ENCODE measurements around the gene BBC3. TPM values are rescaled to one million over a fixed set of nuclear protein-coding genes. Genes with fewer than 3 reads are reported as not detected.
"Not testable (repeated sequence)": the region's sequence is repeated elsewhere in the genome, so short reads cannot be mapped to it uniquely, and the experiment has no call there.

Gene BBC3
- total RNA-seq, 1 experiment from 2014 or later, result 3.3 TPM

GRCh38 chr19:47258434-47258833, 27.4 kb upstream of the BBC3 start:
- no peak for DNase-seq (ENCODE audit: low spot score)

GRCh38 chr19:47257411-47258169, 26.6 kb upstream of the BBC3 start:
- DNase-seq (ENCODE audit: low spot score), result no peak

- DNase-seq (ENCODE audit: low spot score), result peak; percentile 97
These were observed 25.9 kb upstream of the BBC3 start for GRCh38 chr19:47256693-47257410.

- DNase-seq (ENCODE audit: low spot score), result peak; percentile 98
These were observed 25.1 kb upstream of the BBC3 start, which contains the start of gene CCDC9 for GRCh38 chr19:47255879-47256692. Gene CCDC9 (plus strand): TSS chr19:47256525. CDS start chr19:47258401, 1,876 bp downstream.

- no peak for DNase-seq (ENCODE audit: low spot score)
These were observed 23.0 kb upstream of the BBC3 start for GRCh38 chr19:47253970-47254369.

GRCh38 chr19:47253467-47253881, 22.5 kb upstream of the BBC3 start:
- DNase-seq (ENCODE audit: low spot score), result peak; percentile 85

GRCh38 chr19:47253016-47253415, 22.0 kb upstream of the BBC3 start:
- not testable (repeated sequence) for DNase-seq (ENCODE audit: low spot score)

GRCh38 chr19:47247308-47247990, 16.4 kb upstream of the BBC3 start:
- peak; percentile 72 for DNase-seq (ENCODE audit: low spot score)

- DNase-seq (ENCODE audit: low spot score), result peak; percentile 96
These were observed 13.0 kb upstream of the BBC3 start for GRCh38 chr19:47243776-47244547.

- no peak for DNase-seq (ENCODE audit: low spot score)
These were observed 12.4 kb upstream of the BBC3 start for GRCh38 chr19:47243364-47243775.

- DNase-seq (ENCODE audit: low spot score), result no peak
These were observed 11.0 kb upstream of the BBC3 start for GRCh38 chr19:47241919-47242577.

GRCh38 chr19:47240996-47241918, 10.3 kb upstream of the BBC3 start:
- peak; percentile 86 for DNase-seq (ENCODE audit: low spot score)

GRCh38 chr19:47240556-47240955, 9.6 kb upstream of the BBC3 start:
- no peak for DNase-seq (ENCODE audit: low spot score)

GRCh38 chr19:47239610-47240296, 8.8 kb upstream of the BBC3 start:
- DNase-seq (ENCODE audit: low spot score), result no peak

GRCh38 chr19:47239152-47239551, 8.2 kb upstream of the BBC3 start:
- no peak for DNase-seq (ENCODE audit: low spot score)

GRCh38 chr19:47236072-47236675, 5.2 kb upstream of the BBC3 start:
- DNase-seq (ENCODE audit: low spot score), result no peak

- DNase-seq (ENCODE audit: low spot score), result peak; percentile 81
These were observed 1.6 kb upstream of the BBC3 start for GRCh38 chr19:47232422-47233211.
